Bronchial epithelial cell (primary cell): ENCODE data around the gene IGF1R. TPM values are rescaled to one million over a fixed set of nuclear protein-coding genes. Genes with fewer than 3 reads are reported as not detected.

Experiments used
- DNase-seq: peaks from one replicate; pipeline ENCODE4 v3.0.0-alpha.2; 2010; ENCODE audit warnings: low read depth
- FAIRE-seq: peaks from 2 replicates; lab custom pipeline; 2011; peaks lifted over from hg19 to GRCh38; lab: Jason Lieb, UNC
- H3K27me3 ChIP-seq: 2 replicates; pipeline ENCODE4 v1.5.1; 2011; ENCODE audit warnings: low read length; ENCODE audit not compliant: control insufficient read depth, insufficient read depth
- H3K36me3 ChIP-seq: 2 replicates; pipeline ENCODE4 v1.5.1; 2011; ENCODE audit warnings: low read length; ENCODE audit not compliant: control insufficient read depth, insufficient read depth
- H3K4me3 ChIP-seq: 2 replicates; pipeline ENCODE4 v1.5.1; 2011; ENCODE audit warnings: mild to moderate bottlenecking, low read depth, low read length, control low read depth
- total RNA-seq: library from RNA; depleted of rRNA; stranded (reverse); fragments of >200 nt; gene quantifications from 2 replicates; pipeline ENCODE4 v1.2.1, GENCODE V29; 2014
- TF ChIP-seq, protein P1 (sequence below): IDR thresholded peaks from 2 replicates; pipeline ENCODE4 v1.5.1; 2011; ENCODE audit warnings: mild to moderate bottlenecking, moderate library complexity, low read length, control low read depth, inconsistent platforms; ENCODE audit not compliant: insufficient read depth, severe bottlenecking

IGF1R gene
- total RNA-seq, 1 donor from 2014 or later: 39.5 TPM

DNA sequence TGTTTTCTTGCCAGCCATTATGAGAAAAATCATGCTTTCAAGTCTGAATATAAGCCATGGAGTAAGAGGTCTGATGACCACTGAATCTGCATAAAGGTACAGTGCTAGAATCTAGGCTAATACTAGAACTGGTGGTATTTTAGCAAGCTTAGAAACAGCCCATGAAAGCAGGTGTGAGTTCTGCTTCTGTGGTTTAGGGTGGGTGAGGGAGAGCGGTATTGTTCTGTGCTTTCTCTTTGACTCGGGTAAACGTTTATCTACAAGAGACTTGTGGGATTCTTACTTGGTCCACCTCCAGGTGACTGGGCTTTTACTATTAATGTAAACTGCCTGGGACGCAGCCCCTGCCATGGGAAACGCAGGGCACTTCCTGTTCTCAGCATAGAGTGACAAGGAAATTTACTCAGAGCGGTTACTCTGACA, 304.1 kb downstream of the IGF1R start:
- FAIRE-seq (no peak), DNase-seq (no peak)
- TF ChIP-seq, protein P1, sequence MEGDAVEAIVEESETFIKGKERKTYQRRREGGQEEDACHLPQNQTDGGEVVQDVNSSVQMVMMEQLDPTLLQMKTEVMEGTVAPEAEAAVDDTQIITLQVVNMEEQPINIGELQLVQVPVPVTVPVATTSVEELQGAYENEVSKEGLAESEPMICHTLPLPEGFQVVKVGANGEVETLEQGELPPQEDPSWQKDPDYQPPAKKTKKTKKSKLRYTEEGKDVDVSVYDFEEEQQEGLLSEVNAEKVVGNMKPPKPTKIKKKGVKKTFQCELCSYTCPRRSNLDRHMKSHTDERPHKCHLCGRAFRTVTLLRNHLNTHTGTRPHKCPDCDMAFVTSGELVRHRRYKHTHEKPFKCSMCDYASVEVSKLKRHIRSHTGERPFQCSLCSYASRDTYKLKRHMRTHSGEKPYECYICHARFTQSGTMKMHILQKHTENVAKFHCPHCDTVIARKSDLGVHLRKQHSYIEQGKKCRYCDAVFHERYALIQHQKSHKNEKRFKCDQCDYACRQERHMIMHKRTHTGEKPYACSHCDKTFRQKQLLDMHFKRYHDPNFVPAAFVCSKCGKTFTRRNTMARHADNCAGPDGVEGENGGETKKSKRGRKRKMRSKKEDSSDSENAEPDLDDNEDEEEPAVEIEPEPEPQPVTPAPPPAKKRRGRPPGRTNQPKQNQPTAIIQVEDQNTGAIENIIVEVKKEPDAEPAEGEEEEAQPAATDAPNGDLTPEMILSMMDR: no peak
- Histone ChIP-seq H3K27me3 (no peaks in the 10 kb centered on the region), H3K36me3 (peaks cover 43% of the 10 kb centered on the region), H3K4me3 (no peak overlapping the region)

DNA sequence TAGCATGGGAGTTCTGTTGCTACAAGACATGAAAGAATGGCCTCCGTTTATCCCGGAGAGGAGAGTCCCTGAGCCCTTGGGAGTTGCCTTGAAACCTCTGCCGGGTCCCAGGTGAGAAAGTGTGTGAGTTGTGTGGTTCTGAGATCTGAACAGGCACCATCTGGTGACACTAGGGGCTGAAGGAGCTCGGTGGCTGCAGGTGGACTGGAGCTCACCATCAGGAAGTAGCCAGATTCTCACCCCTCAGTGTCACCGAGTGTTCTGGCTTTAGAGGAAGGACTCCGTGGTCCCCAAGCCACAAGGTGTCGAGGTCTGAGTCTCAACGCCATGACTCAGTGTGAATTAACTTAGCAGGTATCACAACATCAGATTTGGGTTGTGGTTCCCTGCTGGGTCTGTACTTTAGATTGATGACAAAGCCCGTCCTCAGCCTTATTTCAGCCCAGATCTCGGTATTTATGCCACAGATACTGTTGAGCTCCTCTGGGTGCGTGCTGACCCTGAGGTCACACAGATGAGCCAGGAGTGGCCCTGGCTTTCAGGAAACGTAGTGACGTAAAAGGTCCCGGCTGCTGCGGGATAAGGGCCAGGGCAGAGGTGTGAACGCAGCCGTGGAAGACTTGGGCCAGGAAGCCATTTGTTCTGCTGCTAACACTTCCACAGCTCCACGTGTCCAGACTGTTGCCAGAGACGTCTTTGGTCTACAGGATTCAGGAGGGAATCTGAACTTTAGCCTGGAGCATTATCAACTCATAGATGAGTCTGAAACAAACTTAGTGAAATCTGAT, 304.9 kb downstream of the IGF1R start:
- FAIRE-seq (no peak), DNase-seq (no peak)
- peaks cover 48% of the 10 kb centered on the region for H3K36me3 ChIP-seq
- TF ChIP-seq, protein P1: no peak
- H3K4me3 ChIP-seq: no peak overlapping the region
- H3K27me3 ChIP-seq: no peaks in the 10 kb centered on the region

- FAIRE-seq: no peak
- DNase-seq: no peak
- H3K4me3 ChIP-seq: no peak overlapping the region
- peaks cover 45% of the 10 kb centered on the region for H3K36me3 ChIP-seq
- H3K27me3 ChIP-seq: no peaks in the 10 kb centered on the region
- TF ChIP-seq, protein P1: no peak
Observed at GRCh38 chr15:98953968-98954367, 305.6 kb downstream of the IGF1R start.

GRCh38 chr15:98954411-98954810, 306.1 kb downstream of the IGF1R start:
- FAIRE-seq: no peak
- H3K36me3 ChIP-seq: peaks cover 46% of the 10 kb centered on the region
- H3K27me3 ChIP-seq: no peaks in the 10 kb centered on the region
- H3K4me3 ChIP-seq: no peak overlapping the region
- no peak for DNase-seq
- TF ChIP-seq, protein P1: no peak

DNA sequence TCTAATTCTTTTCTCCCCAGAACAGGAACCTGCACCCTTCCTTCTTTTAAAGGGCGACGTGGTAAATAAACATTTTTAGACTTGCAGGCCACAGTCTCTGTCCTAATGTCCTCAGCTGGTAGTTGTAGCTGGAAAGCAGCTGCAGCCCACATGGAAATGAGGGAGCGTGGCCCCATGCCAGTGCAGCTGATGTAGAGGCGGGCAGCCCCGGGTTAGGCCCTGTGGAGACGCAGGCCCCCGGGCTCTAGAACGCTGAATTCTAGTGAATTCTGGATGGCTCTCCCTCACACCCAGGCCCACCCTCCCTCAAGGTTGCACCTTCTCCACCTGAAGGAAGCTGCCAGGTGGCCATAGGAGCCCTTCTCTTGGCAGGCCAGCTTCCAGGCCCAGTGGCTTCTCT, 307.0 kb downstream of the IGF1R start:
- Histone ChIP-seq H3K36me3 (peaks cover 40% of the 10 kb centered on the region), H3K4me3 (no peak overlapping the region), H3K27me3 (no peaks in the 10 kb centered on the region)
- no peak for FAIRE-seq
- no peak for DNase-seq
- TF ChIP-seq, protein P1: no peak
